GM18870 (cell line): ENCODE measurements around the gene CFAP46.
"Not testable (repeated sequence)": the region's sequence is repeated elsewhere in the genome, so short reads cannot be mapped to it uniquely, and the experiment has no call there.

Source experiments
- ATAC-seq: cut with Tn5 transposase; IDR thresholded peaks from one replicate; pipeline ENCODE4 v1.9.1; 2021; ENCODE audit warnings: moderate library complexity; ENCODE audit not compliant: unreplicated experiment

Gene CFAP46

DNA sequence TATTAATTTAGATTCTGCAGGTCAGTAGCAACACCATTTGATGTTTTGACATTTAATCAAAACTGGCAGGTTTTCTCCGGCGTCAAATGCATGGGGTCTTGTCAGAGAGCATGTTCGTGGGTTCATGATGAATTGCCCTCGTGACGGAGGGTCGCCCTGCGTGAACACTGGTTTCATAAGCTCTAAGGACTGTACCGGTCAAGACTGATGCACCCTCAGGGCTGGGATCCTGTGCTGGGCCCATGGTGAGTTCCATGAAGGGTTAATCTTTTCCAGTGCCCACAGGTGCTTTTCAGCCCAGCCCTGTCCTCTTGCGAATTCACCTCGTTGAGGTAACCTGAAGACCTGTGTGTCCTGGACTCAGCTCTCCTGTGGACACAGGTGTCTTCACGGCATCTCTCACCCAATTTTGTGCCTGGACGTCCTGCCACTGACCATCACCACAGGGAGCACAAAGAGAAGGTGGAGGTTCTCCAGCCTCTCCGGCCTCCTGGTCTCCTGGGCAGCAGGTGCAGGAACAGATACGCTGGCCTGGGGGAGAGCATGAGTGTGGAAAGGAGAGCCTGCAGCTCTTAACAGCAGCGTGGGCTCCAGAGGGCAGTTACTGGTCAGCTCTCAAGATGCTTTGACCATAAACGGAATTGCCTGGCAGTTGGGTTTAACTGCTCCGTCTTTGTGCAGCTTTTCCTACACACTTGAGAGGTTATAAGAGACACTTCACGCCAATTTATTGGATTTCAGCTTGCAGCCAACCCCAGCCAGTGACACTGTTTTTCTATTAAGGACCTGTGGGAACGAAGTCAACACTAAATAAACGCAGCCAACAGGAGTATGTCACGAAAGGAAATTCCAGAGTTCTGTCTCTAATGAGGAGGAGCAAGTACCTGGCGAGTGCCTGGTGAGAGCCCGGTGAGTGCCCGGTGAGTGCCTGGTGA, 37.4 kb upstream of the CFAP46 start:
- ATAC-seq, result no peak

DNA sequence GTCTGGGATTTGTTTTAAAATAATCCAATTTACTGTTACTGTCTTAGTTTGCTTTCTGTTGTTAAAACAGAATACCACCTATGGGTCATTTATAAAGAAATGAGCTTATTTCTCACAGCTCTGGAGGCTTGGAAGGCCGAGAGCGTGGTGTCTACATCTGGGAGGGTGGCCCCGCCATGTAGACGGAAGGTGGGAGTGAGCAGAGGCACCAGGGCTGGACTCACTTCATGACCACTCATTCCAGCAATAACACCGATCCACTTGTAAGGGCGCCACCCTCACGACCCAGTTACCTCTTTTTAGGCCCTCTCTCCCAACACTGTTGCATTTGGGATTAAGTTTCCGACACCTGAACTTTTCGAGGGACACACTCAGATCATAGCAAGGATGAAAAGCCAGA, 36.2 kb upstream of the CFAP46 start:
- ATAC-seq, result no peak

DNA sequence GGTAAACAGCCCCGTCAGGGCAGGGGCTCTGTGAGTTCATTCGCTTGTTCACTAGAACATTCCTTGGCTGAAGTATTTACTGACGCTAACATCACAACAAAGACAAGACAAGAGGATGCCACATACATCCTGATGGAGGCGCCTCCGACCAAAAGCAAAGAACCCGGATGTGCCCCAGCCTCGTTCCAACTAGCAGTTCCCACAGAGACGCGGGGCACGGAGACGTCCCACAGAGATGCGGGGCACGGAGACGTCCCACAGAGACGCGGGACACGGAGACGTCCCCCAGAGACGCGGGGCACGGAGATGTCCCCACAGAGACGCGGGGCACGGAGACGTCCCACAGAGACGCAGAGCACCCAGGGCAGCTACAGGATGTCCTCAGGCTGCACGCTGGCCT, 35.4 kb upstream of the CFAP46 start:
- ATAC-seq, result no peak

DNA sequence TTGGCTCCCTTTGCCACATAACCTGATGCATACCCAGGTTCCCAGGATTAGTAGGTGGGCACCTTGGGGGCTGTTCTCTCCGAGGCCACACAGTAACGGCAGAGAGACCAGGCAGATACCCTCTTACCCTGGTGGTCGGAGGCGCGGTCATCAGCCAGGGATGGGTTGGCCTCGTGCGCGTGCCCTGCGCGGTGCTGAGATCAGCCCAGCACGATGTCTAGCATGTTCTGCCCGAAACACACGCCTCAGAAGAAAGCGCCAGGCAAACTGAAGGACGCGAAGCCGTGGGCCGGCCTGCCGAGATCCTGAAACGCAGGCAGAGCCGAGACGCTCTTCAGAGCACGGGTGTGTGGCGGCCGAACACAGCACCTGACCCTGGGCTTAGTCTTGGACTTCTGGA, 34.7 kb upstream of the CFAP46 start:
- no peak for ATAC-seq

DNA sequence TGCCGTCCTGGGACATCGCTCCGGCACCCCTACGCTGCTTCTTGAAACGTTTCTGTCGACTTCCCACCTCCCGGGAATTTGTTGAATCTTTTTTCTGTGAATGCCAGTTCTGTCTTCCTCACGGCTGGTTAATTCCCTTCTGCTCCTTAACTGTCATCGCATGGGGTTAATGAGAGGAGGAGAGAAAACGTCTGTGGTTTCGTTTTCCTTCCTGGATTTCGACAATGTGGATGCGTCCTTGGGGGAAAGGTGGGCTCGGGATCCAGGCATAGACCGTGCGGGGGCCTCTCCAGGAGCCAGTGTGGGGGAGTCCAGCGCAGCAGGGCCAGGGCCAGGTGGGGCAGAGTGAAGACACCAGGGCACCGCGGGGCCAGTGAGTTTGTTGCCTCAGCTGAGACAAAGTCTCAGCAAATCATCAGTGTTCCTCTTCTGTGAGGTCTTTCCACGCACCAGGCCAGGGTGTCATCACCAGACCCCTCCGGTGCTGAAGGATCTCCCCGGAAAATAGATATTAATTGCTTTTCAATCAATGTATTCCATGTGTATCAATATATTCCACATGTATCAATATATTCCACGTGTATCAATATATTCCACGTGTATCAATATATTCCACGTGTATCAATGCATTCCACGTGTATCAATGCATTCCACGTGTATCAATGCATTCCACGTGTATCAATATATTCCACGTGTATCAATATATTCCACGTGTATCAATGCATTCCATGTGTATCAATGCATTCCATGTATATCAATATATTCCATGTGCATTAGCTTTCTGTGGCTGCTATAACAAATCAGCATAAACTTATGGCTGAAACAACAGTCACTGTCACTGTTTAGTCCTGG, 33.7 kb upstream of the CFAP46 start:
- ATAC-seq, result no peak

DNA sequence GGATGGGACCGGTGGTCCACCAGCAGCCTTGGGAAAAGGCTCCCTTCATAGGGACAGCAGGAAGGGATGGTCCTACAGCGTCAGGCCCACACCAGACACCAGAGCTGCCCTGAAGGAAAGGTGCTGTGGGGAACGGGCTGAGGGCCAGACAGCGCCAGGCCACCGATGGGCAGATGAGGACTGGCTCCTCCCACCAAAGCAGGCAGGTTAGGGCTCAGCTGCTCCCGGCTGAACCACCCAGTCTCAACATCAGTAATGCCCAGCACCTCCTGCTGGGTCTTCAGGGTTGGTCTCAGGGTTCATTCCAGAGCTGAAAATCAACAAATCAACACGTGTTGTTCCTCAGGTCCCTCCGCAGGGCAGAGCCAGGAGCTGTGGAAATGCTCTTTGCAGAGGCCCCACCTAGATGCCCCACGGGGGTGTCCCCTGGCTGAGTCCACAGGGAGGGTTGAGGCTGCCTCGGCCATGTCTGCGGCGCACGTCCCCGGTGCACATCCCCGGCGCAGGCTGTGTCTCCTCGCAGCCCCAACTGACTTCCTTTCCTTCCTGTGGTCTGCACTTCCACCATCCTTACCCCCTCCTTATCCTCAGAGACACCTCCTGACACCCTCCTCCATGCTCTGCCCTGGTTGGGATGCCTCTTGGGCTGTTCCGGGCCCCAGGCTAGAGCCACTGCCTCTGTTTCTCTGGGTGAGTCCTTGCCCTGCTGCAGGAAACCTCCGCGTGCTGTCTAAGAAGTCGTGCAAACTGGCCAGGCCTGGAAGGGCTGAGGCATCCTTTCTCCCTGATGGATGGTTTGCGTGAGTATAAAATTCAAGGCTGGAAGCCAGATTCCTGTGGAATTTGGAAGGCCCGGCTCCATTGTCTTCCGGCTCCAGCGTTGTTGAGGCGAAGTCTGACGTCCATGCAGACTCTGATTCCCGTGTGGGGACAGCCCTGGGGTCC, 32.8 kb upstream of the CFAP46 start:
- ATAC-seq, result no peak

DNA sequence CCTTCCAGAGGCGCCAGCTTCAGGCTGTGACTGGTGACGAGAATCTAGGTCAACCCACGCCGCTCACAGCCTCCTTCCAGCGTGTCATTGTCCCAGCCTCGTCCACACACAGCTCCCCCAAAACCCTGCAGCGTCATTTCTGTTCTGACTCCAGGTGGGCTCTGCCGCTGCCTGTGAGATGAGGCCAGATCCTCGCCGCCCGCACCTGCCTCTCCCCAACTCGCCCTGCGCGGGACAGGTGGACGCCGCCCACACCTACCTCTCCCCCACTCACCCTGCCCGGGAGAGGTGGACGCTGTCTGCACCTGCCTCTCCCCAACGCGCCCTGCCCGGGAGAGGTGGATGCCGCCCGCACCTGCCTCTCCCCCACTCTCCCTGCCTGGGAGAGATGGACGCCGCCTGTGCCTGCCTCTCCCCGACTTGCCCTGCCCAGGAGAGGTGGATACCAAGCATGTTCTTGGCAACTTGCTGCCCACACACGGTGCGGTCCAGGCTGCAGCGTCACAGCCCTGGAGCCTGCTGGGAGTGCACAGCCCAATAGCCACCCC, 32.0 kb upstream of the CFAP46 start:
- ATAC-seq, result no peak

DNA sequence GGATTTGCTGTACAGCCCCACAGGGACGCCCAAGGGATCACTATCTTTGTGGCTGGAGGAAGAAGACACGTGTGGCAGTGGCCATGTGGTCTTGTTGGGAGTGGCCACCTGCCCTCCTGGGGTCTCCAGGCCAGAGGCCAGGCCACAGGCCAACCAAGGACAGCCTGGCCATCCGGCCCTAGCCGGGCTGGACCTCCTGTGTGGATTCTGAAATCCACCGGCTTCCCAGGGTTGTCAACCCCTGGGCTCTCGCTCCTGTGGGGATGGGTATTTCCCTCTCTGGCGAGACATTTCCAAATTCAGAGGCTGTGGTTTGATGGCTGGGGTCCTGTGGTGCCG, 31.5 kb upstream of the CFAP46 start:
- no peak for ATAC-seq

DNA sequence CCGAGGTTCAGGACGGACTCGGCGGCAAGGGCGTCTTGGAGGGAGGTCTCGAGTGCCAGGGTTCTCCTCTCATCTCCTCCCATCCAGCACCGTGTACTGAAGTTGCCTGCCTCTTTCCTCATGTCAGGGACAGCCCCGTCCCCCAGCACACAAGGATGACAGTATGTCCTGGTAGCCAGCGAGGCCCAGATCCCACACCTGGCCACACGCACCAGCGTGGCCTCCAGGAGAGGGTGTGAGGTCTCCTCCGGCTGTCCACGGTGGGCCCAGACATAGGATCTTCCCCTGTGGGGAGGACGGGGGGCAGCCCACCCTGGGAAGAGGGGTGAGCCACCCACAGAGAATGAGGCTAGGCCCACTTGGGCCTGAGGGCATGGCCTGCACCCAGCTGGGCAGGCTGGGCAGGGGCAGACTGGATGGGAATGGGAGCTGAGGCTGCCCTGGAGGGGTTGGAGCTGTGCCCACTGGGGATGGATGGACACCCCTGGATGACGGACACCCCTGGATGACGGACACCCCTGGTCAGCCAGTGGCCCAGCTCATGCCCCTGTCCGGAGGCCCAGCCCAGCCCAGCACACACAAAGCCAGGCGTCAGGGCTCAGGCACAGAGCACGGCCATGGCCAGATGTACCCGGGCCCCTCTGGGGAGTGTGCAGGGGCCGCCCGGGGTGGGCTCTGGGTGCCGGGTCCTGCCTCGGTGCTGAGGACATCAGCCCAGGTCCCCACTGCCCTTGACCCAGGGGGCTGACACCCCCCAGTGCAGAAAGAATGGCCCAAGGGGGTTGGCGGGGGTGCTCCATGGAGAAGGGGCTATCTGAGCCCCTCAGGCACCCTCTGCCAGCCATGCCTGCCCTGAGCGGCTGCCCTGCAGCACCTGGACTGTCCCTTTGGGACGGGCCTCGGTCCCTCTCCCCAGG, 30.9 kb upstream of the CFAP46 start:
- no peak for ATAC-seq

DNA sequence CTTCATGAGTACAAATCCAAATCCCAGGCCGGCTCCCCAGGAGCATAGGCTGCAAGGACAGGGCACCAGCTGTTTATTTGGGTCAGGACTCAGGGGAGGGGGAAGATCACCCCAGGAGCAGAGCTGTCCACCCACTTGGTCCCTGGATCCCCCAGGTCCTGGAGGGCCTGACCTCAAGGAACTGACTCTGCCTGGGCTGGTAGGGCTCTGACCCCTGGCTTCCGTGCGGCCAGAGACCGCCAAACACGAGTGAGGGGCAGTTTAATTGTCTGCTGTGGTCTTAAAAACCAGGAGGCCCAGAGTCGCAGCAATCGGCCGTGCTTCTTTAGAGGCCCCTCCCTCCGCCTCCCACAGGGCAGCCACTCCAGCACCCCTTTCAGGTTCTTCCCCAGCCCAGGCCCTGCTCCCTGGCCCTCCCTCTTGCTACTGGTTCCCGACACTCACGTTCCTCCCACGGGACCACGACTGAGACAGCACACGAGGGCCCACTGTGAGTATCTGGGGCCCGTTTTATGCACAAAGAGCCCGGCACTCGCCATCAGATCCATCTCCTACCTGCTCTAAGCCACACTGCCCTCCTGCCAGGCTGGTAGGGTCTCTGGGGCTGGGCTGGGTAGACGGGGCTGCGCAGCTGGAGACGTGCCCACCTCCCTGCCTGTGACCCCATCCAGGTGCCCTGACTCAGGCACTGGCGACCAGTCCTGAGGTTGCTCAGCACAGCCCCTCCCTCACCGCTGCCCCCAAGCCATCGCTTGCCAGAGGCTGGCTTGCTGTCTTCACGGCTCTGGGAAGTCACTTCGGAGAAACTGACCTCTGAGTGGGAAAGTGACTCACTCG, 30.0 kb upstream of the CFAP46 start:
- ATAC-seq, result no peak

DNA sequence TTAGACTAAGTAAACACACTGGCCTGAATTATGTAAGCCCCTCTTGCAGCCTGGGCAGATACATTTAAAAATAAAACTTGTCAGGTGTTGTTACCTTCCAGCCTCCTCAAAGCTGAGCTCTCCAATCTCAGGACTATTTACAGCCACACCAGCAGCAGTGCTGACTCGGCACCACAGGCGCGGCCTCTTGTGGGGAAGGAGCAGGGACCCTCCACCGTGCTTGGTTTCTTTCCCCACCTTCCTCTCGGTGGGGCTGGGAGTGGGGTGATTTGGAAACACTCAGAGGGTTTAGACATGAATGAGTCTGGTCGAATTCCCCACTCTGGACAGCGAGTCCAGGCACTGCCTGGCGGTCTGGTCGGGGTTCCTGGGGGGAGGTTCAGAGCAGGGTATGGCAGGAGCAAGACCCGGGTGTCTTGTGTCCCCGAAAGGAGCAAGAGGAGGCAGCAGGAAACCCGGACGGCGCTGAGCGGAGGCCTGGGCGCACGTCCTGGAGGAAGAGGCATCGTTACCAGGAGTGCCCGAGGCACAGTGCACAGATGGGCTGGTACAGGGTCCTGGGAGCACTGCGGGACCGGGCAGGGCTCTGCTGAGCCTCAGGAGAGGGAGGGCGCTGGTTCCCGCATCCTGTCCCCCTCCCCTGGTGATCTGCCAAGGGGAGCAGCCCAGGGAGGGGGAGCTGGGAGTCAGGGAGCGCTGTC, 29.2 kb upstream of the CFAP46 start:
- no peak for ATAC-seq

DNA sequence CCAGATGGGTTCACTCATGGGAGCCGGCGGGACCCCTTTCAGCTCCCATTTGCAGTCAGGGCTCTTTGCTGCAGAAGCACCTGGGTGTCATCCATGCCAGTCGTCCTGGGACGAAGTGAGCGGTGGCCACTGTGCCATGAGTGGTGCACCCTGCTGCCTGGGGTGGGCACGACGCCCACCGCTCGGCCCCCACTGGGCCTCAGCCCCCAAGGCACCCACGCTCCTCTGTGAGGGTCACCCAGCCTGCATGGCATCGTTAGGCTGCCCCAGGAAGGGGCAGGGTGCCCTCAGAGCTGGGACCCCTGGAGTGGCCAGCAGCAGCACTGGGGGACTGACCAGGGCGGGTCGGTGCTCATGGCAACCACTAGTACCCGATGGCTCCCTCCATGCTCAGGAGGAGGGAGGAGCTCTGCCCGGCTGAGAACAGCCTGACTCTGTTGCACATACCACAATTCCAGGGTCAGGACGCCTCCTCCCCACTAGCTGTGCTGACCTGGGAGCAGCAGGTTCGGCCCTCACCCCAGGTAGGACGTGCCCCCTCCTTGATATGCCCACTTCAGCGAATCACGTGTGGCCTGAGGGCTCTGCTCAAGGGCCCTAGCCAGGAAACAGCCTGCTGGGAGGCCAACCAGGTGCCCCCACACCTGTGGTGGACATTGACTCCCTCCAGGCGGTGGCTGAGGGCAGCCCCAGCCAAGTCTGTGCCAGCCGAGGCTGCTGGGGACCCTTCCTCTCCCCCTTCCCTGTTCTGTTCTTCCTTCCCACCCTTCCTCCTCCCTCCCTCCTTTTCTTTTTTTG, 28.5 kb upstream of the CFAP46 start:
- no peak for ATAC-seq

DNA sequence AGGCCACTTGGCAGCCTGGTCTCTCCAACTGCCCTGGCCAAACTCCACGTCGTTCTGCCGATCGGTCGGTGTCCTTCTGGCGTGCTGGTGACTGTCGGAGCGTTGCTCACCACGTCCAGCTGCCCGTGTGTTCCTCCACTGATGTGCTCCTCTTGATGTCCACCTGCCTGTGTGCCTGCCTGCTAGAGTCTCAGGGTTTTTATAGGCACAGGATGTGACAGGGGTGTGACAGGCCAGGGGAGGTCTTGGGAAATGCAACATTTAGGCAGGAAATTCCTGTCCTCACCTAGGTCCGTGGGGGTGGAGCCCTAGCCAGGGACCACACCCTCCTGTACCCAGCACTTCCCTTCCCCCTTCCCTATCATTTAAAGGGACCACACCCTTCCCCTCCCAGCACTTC, 25.2 kb upstream of the CFAP46 start:
- no peak for ATAC-seq

DNA sequence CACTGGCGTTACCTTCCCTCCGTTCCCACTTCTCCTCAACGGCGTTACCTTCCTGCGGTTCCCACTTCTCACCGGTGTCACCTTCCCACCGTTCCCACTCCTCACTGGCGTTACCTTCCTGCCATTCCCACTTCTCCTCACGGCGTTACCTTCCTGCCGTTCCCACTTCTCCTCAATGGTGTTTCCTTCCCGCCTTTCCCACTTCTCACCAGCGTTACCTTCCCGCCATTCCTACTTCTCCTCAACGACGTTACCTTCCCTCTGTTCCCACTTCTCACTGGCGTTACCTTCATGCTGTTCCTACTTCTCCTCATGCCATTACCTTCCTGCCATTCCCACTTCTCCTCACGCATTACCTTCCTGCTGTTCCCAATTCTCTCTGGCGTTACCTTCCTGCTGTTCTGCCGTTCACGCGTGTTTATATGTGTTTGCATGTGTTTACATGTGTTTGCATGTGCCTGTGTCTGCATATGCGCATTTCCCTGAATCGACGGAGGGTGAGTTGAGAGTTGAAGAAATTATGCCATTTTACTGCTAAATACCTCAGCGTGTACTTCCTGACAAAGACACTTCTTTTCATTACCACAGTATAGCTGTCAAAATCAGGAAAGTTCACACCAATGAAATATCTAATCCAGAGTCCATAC, 23.2 kb upstream of the CFAP46 start:
- no peak for ATAC-seq

DNA sequence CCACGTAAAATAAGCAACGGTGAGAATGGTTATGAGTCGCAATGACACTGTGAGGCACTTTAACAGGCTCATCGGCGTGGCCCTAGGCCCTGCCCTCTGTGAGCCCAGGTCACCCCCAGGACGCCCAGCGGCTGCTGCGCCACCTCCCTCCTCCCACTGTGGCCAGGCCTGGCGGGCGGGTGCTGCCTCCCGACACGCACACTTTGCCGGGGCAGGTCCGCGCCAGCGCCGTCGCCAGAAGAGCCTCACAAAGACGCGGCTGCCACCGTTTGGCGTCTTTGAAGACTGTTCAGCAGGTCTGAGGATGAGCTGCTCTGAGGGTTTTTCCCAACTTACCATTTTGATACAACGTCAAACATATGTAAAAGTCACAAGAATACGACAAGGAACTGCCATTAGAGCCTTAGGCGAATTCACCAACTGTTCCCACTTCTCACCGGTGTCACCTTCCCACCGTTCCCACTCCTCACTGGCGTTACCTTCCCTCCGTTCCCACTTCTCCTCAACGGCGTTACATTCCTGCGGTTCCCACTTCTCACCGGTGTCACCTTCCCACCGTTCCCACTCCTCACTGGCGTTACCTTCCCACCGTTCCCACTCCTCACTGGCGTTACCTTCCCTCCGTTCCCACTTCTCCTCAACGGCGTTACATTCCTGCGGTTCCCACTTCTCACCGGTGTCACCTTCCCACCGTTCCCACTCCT, 22.5 kb upstream of the CFAP46 start:
- ATAC-seq, result not testable (repeated sequence)

DNA sequence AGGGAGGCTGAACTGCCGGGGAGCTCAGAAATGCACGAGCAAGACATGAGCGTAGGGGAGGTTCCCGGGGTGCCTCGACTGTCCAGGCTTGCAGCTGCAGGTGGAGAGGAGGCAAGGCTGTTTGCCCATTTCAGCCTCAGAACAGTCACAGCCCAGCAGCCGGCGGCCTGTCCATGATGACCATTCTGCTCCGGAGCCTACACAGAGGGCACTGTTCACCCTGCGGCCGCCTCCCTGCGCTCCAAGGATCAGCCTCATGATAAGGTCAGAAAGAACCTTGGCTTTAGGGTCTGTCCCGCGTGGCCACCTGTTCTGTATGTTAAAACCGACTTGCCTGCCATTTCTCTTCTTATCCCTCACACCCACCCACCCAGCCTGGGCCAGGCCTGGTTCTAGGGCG, 21.9 kb upstream of the CFAP46 start:
- ATAC-seq, result no peak
